Ramos (cell line): ENCODE measurements around the gene TMED1.
"Not testable (repeated sequence)": the region's sequence is repeated elsewhere in the genome, so short reads cannot be mapped to it uniquely, and the experiment has no call there.

Experiments
- in situ Hi-C: fragments of 300-500 bp; cut with MboI; formaldehyde crosslinking; loops from one replicate; pipeline ENCODE4 v1.14.3; 2022; ENCODE audit warnings: low sequenced_read_pairs; ENCODE audit not compliant: unreplicated experiment

TMED1 gene

DNA sequence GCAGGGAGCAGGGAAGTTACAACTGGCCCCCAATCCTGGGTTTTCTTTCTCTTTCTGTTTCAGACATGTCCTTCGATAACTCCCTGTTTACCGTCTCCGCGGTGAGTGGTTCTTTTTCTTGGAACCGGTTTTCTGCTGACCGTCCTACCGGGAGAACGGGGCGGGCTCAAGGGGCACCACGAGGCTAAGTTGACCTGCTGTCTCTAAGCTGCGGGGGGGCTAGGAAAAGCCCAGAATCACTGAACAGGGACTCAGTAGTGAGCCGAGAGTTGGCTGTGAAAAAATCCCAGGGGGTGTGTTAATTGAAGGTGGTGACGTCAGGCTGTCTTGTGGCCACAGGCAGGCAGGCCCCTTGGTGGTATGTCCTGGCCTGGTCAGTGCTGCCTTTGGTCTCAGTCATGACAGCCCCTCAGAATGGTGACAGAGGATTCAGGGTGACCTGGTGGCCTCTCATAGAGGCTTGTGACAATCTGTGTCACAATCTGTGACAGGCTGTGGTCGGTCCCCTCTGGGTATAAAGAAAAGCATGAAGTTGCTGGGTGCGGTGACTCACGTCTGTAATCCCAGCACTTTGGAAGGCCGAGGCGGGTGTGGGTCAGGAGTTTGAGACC, 27.2 kb upstream of the TMED1 start:
- in situ Hi-C loops = no loop called here

DNA sequence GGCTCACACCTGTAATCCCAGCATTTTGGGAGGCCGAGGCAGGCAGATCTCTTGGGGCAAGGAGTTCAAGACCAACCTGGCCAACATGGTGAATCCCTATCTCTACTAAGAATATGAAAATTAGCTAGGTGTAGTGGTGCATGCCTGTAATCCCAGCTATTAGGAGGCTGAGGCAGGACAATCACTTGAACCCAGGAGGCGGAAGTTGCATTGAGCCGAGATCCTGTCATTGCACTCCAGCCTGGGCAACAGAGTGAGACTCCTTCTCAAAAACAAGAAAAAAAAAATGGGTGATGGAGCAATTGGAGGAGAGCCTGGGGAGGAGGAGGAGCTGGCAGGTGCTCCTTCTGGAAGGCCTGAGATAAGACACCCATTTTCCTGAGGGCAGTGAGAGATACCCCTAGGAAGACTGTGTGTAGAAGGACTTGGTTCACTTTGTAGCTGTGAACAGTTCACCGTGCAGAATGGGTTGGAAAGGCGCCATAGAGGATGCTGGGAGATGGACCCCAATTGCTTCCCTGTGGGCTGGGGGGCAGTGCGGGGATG, 26.6 kb upstream of the TMED1 start:
- in situ Hi-C loops = no loop called here

GRCh38 chr19:10861103-10861651, 25.2 kb upstream of the TMED1 start:
- in situ Hi-C loops = no loop called here

DNA sequence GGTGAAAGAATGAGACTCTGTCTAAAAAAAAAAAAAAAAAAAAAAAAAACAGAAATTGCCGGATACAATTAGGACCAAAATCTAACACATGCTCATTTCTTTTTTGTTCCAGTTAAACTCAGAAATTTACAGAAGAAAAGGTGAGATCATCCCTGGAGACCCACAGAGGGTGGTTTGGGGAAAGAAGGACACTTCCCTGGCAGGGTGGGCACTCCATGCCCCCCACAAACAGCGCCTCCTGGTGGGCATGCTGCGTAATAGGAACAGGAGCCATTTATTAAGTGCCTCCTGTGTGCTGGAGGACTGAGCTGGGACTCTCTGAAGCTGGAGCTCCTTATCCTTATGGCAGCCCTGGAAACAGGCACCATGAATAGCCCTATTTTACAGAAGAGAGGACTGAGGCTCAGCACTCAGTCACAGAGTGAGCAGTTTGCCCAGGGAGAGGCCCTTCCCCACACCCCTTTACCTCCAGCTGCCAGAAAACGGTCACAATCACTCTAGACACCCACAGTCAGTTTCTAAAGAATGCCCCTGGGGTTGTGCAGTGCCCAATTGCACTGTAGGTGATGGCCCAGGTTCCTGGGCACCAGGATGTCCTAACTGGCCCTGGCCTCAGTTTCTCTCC, 22.3 kb upstream of the TMED1 start:
- in situ Hi-C loops = no loop called here

DNA sequence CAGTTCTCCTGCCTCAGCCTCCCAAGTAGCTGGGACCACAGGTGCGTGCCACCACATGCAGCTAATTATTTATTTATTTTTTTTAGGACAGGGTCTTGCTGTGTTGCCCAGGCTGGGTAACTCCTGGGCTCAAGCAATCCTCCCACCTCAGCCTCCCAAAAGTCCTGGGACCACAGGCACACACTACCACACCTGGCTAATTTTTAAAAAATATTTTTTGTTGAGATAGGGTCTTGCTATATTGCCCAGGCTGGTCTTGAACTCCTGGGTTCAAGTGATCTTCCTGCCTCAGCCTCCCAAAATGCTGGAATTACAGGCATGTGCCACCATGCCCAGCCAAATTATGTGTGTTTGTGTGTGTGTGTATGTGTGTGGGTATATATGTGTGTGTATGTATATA, 20.9 kb upstream of the TMED1 start:
- in situ Hi-C loops = not testable (repeated sequence)

DNA sequence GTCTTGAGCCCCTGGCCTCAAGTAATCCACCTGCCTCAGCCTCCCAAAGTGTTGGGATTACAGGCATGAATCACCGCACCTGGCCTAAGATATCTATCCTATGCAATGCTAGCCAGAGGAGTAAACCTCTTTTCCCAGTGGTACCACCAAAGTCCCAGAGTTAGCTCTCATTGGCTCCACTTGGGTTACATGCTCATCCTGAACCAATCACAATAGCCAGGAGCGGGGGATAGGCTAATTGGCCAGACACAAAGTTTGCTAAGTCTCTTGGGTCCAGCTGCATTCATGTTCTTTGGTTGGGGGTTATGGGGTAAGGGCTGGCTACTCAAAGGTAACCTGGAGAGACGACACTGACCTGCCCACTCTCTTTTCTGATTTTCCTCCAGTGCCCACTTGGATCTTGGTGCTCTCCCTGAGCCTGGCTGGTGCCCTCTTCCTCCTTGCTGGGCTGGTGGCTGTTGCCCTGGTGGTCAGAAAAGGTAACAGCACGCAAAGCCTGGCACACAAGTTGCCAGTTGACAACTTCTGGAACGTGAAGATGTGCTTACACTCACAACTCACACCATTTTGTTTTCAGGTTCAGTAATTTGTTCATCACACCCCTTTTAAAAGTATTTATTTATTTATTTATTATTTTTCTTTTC, 20.0 kb upstream of the TMED1 start:
- in situ Hi-C loops = no loop called here

DNA sequence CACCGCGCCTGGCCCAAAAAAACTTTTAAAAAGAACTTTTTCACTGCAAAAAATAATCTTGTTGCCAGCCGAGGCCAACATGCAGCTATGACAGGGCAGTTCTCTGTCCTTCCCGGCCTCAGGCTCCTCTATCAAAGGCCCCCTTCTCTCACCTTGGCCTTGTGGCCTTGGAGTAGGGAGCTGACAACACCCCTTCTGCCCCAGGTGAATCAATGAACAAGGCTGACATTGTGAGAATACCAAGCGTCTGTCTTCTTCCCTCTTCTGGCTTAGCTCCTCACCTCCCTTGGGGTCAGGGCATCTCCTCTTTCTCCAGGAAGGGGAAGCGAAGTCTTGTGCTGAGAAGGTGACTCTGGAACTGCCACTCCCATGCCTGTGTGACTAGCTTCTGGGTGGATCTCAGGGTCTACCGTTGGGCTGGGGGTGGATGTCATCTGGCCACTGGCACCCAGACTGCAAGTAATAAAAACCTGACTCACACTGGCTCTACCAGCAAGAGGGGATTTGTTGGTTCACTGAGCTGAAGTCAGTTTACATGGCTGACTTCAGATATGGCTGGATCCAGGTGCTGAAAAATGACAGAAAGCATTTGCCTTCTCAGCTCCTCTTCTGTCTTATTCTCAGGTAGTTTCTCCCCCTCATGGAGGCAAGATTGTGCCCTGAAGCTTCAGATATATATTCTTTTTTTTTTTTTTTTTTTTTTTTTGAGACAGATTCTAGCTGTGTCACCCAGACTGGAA, 18.5 kb upstream of the TMED1 start:
- in situ Hi-C loops = loop anchor here (5.0 kb wide), 1 partner anchor 132 kb away; no protein-coding TSS in a partner anchor

DNA sequence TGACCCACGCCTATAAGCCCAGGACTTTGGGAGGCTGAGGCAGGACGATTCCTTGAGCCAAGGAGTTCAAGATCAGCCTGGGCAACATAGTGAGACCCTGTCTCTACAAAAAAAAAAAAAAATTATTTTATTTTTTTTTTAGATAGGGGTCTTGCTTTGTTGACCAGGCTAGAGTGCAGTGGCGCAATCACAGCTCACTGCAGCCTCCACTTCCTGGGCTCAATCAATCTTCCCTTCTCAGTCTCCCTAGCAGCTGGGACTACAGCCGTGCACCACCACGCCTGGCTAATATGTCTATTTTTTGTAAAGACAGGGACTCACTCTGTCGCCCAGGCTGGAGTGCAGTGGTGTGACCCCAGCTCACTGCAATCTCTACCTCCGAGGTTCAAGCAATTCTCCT, 16.9 kb upstream of the TMED1 start:
- in situ Hi-C loops = loop anchor here (5.0 kb wide), 1 partner anchor 131 kb away; no protein-coding TSS in a partner anchor

DNA sequence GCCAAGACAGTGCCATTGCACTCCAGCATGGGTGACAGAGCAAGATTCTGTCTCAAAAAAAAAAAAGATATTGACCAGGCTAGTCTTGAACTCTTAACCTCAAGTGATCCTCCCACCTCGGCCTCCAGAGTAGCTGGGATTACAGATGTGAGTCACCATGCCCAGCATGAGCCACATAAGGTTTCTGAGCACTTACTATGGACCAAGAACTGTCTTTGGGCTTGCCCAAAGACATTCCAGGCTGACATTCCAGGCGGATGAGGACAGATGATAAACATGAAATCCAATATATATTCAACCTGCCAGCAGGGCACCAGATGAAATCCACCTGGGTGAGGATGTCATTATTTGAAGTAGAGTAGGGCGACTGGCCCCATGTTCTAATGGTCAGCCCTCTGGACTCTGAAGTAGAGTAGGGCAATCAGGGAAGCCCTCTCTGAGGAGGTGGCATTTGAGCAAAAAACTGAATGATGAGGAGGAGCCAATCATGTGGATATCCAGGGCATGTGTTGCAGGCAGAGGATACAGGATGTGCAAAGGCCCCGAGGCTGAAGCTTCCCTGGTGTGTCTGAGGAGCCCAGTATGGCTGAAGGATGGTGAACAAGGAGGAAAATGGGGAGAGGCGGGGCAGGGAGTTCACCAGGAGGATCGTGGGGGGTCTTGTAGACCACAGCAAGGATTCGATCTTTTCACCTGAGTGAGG, 16.2 kb upstream of the TMED1 start:
- in situ Hi-C loops = loop anchor here (5.0 kb wide), 1 partner anchor 130 kb away; no protein-coding TSS in a partner anchor

- in situ Hi-C loops = loop anchor here (5.0 kb wide), 1 partner anchor 128 kb away; no protein-coding TSS in a partner anchor
These were observed 14.6 kb upstream of the TMED1 start for GRCh38 chr19:10850631-10851030.

DNA sequence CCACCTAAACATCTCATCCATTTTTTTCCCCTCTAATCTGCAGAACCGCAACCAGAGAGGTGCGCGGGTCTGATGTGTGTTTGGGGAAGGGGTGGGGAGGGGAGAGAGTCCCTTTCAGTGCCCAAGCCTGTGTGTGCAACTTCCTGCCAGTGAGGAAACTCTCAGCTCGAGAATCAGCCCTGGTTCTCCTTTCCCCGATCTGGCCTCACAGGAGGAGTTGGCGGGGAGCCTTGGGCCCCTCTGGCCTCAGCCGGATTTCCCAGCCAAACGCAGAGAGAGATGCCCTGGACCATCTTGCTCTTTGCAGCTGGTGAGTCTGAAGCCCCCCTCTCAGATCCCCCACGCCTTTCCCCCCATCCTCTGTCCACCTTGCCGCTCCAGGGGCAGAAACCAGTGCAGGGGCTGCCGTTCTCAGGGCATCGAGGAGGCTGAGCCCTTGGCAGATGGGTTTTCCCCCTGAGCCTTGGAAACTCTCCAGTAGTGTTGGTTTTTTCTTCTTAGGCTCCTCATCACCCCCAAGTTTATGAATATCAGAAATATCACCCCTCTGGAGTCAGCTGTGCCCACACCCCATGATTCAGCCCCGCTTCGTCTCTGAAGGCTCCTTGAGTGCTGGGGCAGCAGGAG, 12.3 kb upstream of the TMED1 start, which contains the start of gene C19orf38:
C19orf38 (plus strand) TSS at position 186 of the 627 bp plus-strand sequence; CDS start at position 280, 94 bp downstream.
- in situ Hi-C loops = no loop called here

- in situ Hi-C loops = no loop called here
These were observed 10.6 kb upstream of the TMED1 start for GRCh38 chr19:10846500-10847202.

DNA sequence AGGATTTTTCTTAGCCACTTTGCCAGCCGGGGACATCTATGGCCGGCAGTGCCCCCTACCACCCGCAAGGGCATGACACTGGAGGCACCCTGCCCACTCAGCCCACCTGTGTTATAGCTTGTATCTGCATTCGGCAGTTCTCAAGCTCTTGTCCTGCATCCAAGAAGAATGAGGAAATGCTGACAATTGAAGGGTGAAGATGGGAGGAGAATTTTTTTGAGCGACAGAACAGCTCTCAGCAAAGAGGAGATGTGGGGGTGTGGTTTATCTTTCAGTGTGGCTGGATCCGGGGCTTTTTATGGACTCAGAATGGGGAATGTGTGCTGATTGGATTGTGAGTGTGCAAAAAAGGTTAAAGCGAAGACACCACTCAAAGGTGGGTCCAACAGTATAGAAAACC, 6.8 kb upstream of the TMED1 start:
- in situ Hi-C loops = no loop called here

DNA sequence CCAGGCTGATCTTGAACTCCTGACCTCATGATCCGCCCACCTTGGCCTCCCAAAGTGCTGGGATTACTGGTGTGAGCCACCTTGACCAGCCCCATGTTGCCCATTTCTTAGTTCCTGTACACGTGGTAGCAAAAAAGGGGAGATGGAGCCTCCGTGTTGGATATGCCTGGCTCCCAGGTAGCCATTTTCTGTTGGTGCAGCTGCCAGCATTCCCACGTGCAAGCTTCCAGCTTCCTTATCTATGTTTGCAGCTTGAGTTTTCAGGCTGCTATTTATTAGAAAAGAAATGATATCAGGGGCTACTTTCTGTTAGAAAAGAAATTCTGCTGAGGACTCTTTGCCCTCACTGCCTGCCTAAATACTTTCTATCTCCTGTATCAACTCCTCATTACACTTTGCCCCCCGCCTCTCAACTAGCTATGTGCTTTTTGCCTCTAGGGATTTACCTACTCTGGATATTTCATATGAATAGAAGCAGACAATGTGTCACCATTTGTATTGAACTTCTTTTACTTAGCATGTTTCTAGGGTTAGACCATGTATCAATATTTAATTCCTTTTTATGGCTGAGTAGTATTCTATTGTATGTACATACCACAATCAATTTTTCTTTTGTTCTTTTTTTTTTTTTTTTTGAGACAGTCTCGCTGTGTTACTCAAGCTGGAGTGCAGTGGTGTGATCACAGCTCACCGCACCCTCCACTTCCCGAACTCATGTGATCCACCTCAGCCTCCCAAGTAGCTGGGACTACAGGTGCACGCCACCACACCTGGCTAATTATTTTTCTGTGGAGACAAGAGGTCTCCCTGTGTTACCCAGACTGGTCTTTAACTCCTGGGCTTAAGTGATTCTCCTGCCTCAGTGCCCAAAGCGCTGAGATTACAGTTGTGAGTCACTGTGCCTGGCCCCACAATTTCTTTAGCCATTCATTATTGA, 3.4 kb upstream of the TMED1 start:
- in situ Hi-C loops = no loop called here

GRCh38 chr19:10838377-10838776, 2.4 kb upstream of the TMED1 start:
- in situ Hi-C loops = no loop called here

DNA sequence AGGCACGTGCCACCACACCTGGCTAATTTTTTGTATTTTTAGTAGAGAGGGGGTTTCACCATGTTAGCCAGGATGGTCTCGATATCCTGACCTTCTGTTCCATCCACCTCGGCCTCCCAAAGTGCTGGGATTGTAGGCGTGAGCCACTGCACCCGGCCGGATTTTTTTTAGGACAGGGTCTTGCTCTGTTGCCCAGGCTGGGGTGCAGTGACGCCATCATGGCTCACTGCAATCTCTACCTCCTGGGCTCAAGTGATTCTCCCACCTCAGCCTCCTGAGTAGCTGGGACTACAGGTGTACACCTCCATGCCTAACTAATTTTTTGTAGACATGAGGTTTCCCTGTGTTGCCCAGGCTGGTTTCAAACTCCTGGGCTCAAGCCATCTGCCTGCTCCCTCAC, 1.6 kb upstream of the TMED1 start:
- in situ Hi-C loops = not testable (repeated sequence)
